Measurements from ENCODE around the gene GLI3. TPM values are rescaled to one million over a fixed set of nuclear protein-coding genes. Genes with fewer than 3 reads are reported as not detected.

The GLI3 gene
- total RNA-seq, 2 experiments from 2014 or later = 0.24 to 0.32 TPM

DNA sequence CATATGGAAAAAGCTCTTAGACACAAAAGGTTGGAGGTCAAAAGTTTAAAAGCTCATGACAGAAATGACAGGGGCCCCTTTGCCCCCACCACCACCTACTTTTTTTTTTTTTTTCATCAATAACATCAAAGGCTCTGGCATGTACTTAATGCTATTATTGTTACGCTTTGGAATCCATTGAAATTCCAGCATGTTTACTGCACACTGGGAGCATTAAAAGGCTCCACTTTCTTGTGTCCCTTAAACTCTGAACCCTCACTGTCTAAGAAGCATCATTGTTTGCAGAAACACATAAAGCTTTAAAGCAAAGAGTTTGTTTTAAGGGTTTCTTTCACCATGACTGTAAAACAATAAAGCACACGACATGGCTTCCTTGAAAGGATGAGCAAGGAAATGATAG, 149.4 kb downstream of the GLI3 start:
- intact Hi-C loops (cut with micrococcal nuclease) = no loop called here
- H3K9me3 Mint-ChIP-seq = no peaks in the 10 kb centered on the region
- H3K27me3 Mint-ChIP-seq (ENCODE audit: low read depth) = peaks cover 8% of the 10 kb centered on the region
- H3K4me3 Mint-ChIP-seq = no peak overlapping the region
- no peak overlapping the region for H3K27ac Mint-ChIP-seq
- no peak for DNase-seq
- H3K4me1 Mint-ChIP-seq (ENCODE audit: low read depth) = no peaks in the 10 kb centered on the region
- CTCF ChIA-PET = no interaction called here
- H3K36me3 Mint-ChIP-seq (ENCODE audit: low read depth) = no peaks in the 10 kb centered on the region

DNA sequence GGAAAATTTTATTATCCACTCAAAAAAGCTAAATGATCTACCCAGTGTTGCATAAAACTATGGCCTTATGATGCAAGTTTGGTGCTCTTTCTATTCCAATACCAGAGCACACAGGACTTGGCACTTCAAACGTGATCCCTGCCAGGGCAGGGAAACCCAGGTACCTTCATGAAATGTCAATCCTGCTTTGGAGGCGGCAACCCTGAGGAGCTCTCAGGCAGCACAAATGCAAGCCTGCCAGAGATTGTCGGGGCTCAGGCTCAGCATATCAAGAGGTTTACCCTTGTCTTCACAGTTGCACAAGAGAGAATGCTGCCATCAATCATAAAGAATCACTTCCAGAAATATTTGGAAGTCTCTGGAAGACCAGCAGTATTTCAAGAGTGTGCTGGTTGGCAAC, 151.5 kb downstream of the GLI3 start:
- CTCF ChIA-PET = no interaction called here
- H3K36me3 Mint-ChIP-seq (ENCODE audit: low read depth) = no peaks in the 10 kb centered on the region
- H3K9me3 Mint-ChIP-seq = no peaks in the 10 kb centered on the region
- H3K27ac Mint-ChIP-seq = no peak overlapping the region
- H3K4me3 Mint-ChIP-seq = no peak overlapping the region
- H3K27me3 Mint-ChIP-seq (ENCODE audit: low read depth) = peaks cover 16% of the 10 kb centered on the region
- H3K4me1 Mint-ChIP-seq (ENCODE audit: low read depth) = no peaks in the 10 kb centered on the region
- DNase-seq = no peak
- intact Hi-C loops (cut with micrococcal nuclease) = no loop called here

DNA sequence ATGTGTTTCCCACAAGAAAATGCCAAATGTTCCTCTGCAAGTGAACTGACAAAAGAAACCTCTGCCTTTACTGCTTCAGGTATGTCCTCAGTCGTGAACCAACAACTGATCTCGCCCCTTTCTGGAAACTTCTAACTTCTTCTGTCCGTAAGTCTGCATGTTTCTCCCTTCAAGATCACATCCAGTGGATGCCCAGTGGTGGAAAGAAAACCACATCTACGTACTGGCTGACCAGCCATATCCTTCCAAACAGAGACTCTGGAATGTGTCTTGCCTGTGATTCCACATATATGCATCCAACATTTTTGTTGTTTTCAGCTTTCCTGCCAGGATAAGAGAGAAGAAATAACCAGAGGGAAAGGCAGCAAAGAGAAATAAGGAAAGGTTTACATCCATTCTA, 152.7 kb downstream of the GLI3 start:
- H3K27ac Mint-ChIP-seq = no peak overlapping the region
- H3K36me3 Mint-ChIP-seq (ENCODE audit: low read depth) = no peaks in the 10 kb centered on the region
- CTCF ChIA-PET = interaction anchor here (0.6 kb wide), 1 partner anchor 143 kb away, joined by 3 read pairs; no protein-coding TSS in a partner anchor
- no peaks in the 10 kb centered on the region for H3K4me1 Mint-ChIP-seq (ENCODE audit: low read depth)
- no peak overlapping the region for H3K4me3 Mint-ChIP-seq
- intact Hi-C loops (cut with micrococcal nuclease) = no loop called here
- H3K9me3 Mint-ChIP-seq = no peaks in the 10 kb centered on the region
- H3K27me3 Mint-ChIP-seq (ENCODE audit: low read depth) = peaks cover 17% of the 10 kb centered on the region
- no peak for DNase-seq

DNA sequence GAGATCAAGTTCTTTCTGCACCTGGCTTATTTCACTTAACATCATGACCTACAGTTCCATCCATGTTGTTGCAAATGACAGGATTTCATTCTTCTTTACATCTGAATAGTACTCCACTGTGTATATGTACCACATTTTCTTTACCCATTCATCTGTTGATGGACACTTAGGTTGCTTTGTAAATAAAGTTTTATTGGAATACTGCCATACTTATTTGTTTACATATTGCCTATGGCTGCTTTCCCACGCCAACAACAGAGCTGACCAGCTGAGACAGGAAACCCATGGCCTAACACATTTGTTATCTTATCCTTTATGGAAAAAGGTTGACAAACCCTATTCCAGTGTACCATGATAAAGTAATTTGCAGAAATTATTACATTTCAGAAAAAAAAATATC, 153.7 kb downstream of the GLI3 start:
- no peaks in the 10 kb centered on the region for H3K9me3 Mint-ChIP-seq

DNA sequence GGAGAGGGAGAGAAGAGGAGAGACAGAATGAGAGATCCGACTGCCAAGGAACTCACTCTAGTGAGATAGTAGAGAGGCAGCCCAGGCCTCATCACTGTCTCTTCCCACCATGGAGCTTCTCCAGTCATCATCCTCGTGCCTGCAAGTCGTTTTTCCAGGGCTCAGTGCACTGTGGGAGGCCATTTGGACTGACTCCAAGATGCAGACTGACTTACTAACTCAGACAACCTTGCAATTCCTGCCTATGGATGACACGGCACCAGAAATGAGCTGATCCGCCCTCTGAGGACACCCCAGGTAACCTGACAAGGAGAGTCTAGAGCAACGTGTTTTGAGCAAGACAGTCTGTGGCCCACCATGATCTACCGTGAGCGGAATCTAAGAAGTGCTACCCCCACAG, 154.9 kb downstream of the GLI3 start:
- CTCF ChIA-PET = no interaction called here
- Mint-ChIP-seq H3K4me1 (ENCODE audit: low read depth) (no peaks in the 10 kb centered on the region), H3K4me3 (no peak overlapping the region), H3K27me3 (ENCODE audit: low read depth) (peaks cover 17% of the 10 kb centered on the region), H3K36me3 (ENCODE audit: low read depth) (no peaks in the 10 kb centered on the region), H3K9me3 (no peaks in the 10 kb centered on the region), H3K27ac (no peak overlapping the region)
- no peak for DNase-seq
- intact Hi-C loops (cut with micrococcal nuclease) = no loop called here

More for the DNA sequence above, 153.7 kb downstream of the GLI3 start:
- Mint-ChIP-seq H3K27me3 (ENCODE audit: low read depth) (peaks cover 17% of the 10 kb centered on the region), H3K27ac (no peak overlapping the region), H3K4me3 (no peak overlapping the region), H3K4me1 (ENCODE audit: low read depth) (no peaks in the 10 kb centered on the region), H3K36me3 (ENCODE audit: low read depth) (no peaks in the 10 kb centered on the region)
- DNase-seq = no peak
- CTCF ChIA-PET = no interaction called here
- intact Hi-C loops (cut with micrococcal nuclease) = no loop called here

DNA sequence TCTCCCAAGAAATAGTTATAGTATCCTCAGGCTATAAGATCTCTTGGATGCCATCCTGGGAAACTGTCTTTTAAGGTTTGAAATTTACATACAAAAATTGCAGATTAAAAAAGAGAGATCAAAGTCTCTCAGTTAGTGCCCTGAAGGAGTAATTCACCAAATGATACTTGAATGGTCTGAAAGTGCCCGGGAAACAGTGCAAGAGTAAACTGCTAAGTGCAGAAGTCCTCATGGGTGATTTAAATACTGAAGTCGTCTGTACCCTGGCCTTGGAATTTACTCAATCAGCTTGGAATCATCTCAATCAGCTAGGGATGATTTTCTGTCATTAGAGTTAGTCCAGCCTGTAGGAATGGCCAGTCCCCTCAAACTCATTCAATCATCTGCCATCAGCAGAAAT, 155.3 kb downstream of the GLI3 start:
- no peak overlapping the region for H3K4me3 Mint-ChIP-seq
- intact Hi-C loops (cut with micrococcal nuclease) = no loop called here
- no peaks in the 10 kb centered on the region for H3K9me3 Mint-ChIP-seq
- H3K36me3 Mint-ChIP-seq (ENCODE audit: low read depth) = no peaks in the 10 kb centered on the region
- no peaks in the 10 kb centered on the region for H3K4me1 Mint-ChIP-seq (ENCODE audit: low read depth)
- peaks cover 17% of the 10 kb centered on the region for H3K27me3 Mint-ChIP-seq (ENCODE audit: low read depth)
- no peak overlapping the region for H3K27ac Mint-ChIP-seq
- CTCF ChIA-PET = no interaction called here
- DNase-seq = no peak

DNA sequence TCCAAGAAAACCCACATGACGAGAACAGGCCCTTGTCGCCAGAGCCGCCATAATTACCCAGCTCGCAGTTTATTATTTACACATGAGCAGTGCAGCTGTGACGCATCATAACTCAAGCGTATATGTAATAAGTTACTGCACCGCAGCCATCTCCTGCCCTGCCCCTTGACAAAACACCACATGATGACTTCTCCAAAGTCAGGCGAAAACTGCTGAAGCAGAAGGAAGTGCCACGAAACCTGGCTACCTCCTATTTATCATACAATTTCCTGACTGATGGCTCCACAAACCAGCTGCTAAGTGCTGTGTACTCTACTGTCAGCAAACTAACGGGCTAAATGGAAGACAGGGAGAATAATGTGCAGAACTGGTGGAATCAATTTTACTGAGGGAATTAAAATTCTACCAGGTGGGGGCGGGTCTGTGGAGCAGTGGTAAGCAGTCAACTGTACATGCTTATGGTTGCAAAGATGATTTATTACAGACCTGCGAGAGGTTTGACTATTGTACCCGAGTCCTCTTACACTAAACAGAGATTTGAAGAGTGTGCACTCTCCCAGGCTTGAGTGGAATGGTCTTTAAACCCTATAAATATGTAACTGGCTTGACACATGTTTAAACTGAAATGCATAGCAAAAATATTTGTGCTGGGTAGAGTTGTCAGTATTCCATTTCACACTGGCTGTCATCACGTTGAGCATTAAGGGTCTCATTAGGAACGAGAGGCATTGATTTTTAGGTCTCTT, 156.0 kb downstream of the GLI3 start:
- Mint-ChIP-seq H3K27ac (no peak overlapping the region), H3K36me3 (ENCODE audit: low read depth) (no peaks in the 10 kb centered on the region), H3K9me3 (no peaks in the 10 kb centered on the region), H3K4me3 (no peak overlapping the region), H3K27me3 (ENCODE audit: low read depth) (peaks cover 12% of the 10 kb centered on the region), H3K4me1 (ENCODE audit: low read depth) (no peaks in the 10 kb centered on the region)
- CTCF ChIA-PET = no interaction called here
- DNase-seq = no peak
- intact Hi-C loops (cut with micrococcal nuclease) = no loop called here

DNA sequence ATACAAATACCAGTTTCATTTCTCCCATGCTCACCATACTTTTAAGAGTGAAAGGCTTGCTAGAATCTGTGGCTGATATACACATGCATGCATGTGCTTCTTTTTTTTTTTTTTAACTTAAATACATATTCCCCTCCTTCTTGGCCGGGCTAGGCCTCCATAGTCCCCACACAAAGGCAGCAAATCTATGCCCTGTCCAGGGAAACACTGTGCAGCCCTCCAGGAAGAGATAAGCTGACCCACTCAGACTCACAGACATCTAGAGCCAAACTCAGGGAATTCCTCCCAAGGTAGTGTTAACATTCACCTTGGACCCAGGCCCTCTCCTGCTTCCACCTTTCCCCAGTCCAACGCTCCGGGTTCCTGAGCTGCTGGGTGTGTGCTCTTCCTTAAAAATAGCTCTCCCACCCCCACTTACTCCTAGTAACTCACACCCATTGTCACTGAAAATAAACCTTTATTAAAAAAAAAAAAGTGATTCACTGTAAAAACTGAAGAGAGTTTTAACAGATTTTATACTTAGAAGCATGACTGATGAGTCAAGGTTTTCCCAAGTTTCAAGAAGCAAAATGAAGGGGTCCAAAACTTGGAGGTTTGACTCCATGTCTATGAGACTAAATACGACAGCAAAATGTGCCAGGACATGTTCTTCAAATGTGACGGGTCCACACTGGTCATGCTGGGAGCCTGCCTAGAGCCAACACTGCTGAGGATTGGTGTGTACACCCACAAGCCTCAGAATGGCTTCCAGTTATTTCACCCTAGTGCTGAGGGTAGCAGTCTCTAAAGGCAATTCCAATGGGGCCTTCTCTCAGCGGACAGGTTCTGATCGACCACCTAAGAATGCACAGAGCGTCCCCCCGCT, 159.5 kb downstream of the GLI3 start:
- Mint-ChIP-seq H3K4me1 (ENCODE audit: low read depth) (no peaks in the 10 kb centered on the region), H3K27me3 (ENCODE audit: low read depth) (peaks cover 8% of the 10 kb centered on the region), H3K4me3 (no peak overlapping the region), H3K9me3 (no peaks in the 10 kb centered on the region), H3K36me3 (ENCODE audit: low read depth) (no peaks in the 10 kb centered on the region), H3K27ac (no peak overlapping the region)
- CTCF ChIA-PET = no interaction called here
- no peak for DNase-seq
- intact Hi-C loops (cut with micrococcal nuclease) = no loop called here

DNA sequence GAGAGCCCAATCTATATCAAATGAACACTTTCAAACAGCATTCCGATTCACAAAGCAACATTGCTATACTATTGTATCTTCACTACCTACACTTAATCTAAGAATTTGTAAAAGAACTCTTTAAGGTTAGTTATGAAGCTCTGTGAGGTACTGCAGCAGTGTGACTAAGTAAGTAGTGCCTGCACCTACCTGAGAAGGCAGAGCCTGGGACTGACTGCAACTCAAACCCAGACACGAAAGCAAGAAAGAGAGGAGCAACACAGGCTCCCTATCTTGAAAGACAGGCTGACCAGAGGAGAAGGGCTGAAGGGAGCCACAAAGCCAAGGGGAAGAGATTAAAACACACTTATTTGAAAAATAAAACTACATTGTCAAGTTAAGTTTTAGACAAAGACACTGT, 160.1 kb downstream of the GLI3 start:
- no peak for DNase-seq
- Mint-ChIP-seq H3K4me3 (no peak overlapping the region), H3K4me1 (ENCODE audit: low read depth) (no peaks in the 10 kb centered on the region), H3K36me3 (ENCODE audit: low read depth) (no peaks in the 10 kb centered on the region), H3K27me3 (ENCODE audit: low read depth) (peaks cover 8% of the 10 kb centered on the region), H3K9me3 (no peaks in the 10 kb centered on the region), H3K27ac (no peak overlapping the region)
- CTCF ChIA-PET = no interaction called here
- intact Hi-C loops (cut with micrococcal nuclease) = no loop called here

DNA sequence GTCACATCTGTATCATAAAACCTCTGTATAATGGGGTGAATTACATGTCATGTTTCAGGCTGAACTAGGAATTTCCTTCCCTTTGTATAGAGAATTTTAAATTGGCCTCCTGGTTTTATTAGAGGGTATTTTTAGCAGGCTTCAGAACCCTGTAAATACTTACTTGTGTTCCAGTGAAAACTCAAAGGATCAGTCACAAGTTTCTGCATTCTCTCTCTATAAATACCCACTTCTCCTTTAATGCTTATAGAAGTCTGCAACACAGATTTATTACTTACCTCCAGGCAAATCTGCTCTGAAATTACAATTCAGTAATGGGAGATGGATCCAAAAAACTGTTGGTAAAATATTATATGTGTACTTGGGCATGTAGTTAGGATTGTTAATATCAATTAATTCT, 161.6 kb downstream of the GLI3 start:
- no peak for DNase-seq
- Mint-ChIP-seq H3K4me3 (no peak overlapping the region), H3K4me1 (ENCODE audit: low read depth) (no peaks in the 10 kb centered on the region), H3K9me3 (no peaks in the 10 kb centered on the region), H3K27ac (no peak overlapping the region), H3K36me3 (ENCODE audit: low read depth) (no peaks in the 10 kb centered on the region), H3K27me3 (ENCODE audit: low read depth) (no peaks in the 10 kb centered on the region)
- CTCF ChIA-PET = no interaction called here
- intact Hi-C loops (cut with micrococcal nuclease) = no loop called here

DNA sequence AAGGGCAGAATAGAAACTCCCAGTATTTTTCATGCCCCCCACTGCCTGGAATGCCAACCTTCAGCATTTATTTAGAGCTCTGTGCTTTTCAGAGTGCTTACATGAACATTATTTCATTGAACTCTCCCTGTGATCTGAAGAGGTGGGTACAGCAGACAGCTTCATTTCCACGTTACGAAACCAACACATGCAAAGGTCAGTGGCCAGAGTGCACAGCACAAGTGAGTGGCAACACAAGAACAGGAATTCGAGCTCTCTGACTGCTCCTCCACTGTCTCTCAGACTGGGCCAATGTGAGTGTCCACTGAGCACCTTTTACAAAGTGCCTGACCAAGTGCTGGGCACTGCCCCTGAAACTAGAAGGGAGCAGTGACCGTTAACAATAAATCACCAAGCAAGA, 162.9 kb downstream of the GLI3 start:
- Mint-ChIP-seq H3K27ac (no peak overlapping the region), H3K4me3 (no peak overlapping the region), H3K9me3 (no peaks in the 10 kb centered on the region), H3K4me1 (ENCODE audit: low read depth) (no peaks in the 10 kb centered on the region), H3K27me3 (ENCODE audit: low read depth) (no peaks in the 10 kb centered on the region), H3K36me3 (ENCODE audit: low read depth) (no peaks in the 10 kb centered on the region)
- no peak for DNase-seq
- CTCF ChIA-PET = no interaction called here
- intact Hi-C loops (cut with micrococcal nuclease) = no loop called here

DNA sequence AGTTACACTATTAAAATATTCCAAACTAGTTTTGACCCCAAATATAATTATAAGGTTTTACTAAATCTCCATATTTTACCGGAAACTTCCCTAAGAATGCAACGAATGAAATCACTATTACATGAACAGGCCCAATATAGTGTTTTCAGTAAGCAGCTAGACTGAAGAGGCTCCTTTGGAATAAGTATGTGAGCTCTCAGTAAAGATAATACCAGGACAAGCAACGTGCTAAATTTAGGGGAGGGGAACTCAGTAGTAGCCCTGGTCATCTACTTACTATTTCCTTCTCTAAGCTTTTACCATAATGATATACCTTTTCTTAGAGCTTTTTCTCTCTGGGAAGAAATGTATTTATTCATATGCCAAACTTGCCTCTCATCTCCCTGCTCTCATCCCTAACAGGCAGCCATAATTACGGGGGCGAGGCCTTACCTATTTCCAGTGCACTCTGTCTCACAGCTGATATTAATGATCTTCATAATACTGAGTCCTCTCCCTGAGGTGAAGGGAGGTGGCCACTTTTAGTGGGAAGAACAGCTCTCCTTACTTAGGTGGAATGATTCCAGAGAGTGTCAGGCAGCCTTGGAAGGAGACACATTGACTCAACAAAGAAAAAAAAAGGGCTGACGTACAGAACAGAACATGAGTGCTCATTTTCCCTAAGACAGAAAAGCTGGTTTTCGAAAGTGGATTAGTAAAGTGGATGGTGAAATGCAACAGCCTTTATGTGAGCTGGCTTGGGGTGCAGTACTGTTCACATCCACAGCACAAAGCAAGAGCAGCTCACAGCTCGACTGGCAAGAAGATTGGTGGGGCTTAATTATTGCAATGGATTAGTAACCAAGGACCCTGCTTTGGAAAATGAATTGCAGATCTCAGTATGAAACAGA, 165.4 kb downstream of the GLI3 start:
- no peak for DNase-seq
- H3K27me3 Mint-ChIP-seq (ENCODE audit: low read depth) = no peaks in the 10 kb centered on the region
- H3K4me3 Mint-ChIP-seq = no peak overlapping the region
- intact Hi-C loops (cut with micrococcal nuclease) = no loop called here
- H3K27ac Mint-ChIP-seq = no peak overlapping the region
- CTCF ChIA-PET = interaction anchor here (0.7 kb wide), 1 partner anchor 956 kb away, joined by 3 read pairs; no protein-coding TSS in a partner anchor
- no peaks in the 10 kb centered on the region for H3K36me3 Mint-ChIP-seq (ENCODE audit: low read depth)
- no peaks in the 10 kb centered on the region for H3K4me1 Mint-ChIP-seq (ENCODE audit: low read depth)
- H3K9me3 Mint-ChIP-seq = no peaks in the 10 kb centered on the region
